Choroid plexus epithelial cell (primary cell): ENCODE measurements around the gene ZNF532.

ENCODE experiments used
- DNase-seq: peaks from one replicate; pipeline ENCODE4 v3.0.0-alpha.2; 2010; ENCODE audit warnings: low read depth
- H3K4me3 ChIP-seq: 2 replicates; pipeline ENCODE4 v1.5.1; 2011; ENCODE audit warnings: low read depth, mild to moderate bottlenecking, control low read depth, low read length, moderate library complexity
- CTCF ChIP-seq: conservative IDR thresholded peaks from 2 replicates; pipeline ENCODE4 v1.5.1; 2011; ENCODE audit warnings: low read depth, mild to moderate bottlenecking, control low read depth, inconsistent platforms, low read length, moderate library complexity

Gene ZNF532

GRCh38 chr18:58886431-58886830 lies 21.8 kb downstream of the ZNF532 start:
- TF ChIP-seq CTCF: no peak

GRCh38 chr18:58886864-58887612 lies 22.4 kb downstream of the ZNF532 start:
- no peak for TF ChIP-seq CTCF
- peak; percentile 65 for DNase-seq
- peak overlapping the region; percentile 34 for H3K4me3 ChIP-seq

More at GRCh38 chr18:58886431-58886830, 21.8 kb downstream of the ZNF532 start:
- DNase-seq: no peak
- H3K4me3 ChIP-seq: no peak overlapping the region

- DNase-seq: peak; percentile 74
- peak overlapping the region; percentile 34 for H3K4me3 ChIP-seq
- no peak for TF ChIP-seq CTCF
Measured at GRCh38 chr18:58887613-58887963, 22.9 kb downstream of the ZNF532 start.

DNA sequence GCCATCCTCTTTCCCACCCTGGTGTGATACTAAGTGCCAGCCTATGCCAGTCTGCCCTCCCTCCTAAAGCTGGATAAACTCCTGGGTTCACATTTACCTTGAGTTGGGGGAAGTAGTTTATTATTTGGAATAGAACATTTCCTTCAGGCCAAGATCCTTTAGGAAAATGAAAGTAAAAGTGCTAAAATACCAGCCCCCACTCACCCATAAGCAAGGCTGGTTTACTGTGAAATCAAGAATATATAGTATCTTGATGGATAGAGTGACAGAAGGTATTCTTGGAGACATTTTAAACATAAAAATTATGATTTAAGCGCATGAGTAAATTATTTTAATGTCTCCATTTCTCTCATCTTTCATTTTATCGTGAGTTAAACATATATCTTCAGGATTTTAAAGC lies 27.1 kb downstream of the ZNF532 start:
- TF ChIP-seq CTCF: no peak
- DNase-seq: peak; percentile 50
- H3K4me3 ChIP-seq: peak overlapping the region; percentile 15

GRCh38 chr18:58892488-58892887 lies 27.8 kb downstream of the ZNF532 start:
- DNase-seq: no peak
- H3K4me3 ChIP-seq: no peak overlapping the region
- no peak for TF ChIP-seq CTCF

DNA sequence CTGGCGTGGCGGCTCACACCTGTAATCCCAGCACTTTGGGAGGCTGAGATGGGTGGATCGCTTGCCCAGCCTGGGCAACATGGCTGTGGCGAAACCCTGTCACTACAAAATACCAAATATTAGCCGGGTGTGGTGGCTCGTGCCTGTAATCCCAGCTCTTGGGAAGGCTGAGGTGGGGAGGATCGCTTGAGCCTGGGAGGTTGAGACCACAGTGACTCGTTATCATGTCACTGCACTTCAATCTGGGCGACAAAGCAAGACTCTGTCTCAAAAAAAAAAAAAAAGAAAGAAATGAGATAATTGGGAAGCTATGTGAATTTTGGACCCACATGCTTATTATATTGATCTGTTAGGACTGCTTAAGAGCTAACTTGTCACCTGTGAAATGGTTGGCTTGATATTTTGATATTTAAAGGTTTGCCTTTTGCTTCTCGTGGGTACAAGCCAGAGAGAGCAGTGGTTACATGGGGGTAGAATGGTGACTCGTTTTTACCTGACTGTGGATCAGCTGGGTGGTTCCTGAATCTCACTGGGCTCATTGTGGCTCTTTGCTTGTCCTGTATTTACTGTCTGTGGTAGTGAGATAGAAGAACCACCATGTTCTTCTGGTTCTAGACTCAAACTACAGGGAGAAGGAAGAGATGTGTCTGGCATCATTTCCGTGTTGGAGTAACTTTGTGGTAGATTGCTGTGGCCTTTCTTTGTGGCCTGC lies 28.9 kb downstream of the ZNF532 start:
- TF ChIP-seq CTCF: no peak

More for the DNA sequence above, 28.9 kb downstream of the ZNF532 start:
- no peak for DNase-seq
- no peak overlapping the region for H3K4me3 ChIP-seq
